IMR-90 (cell line): Measurements from ENCODE around the gene NOL4L. TPM values are rescaled to one million over a fixed set of nuclear protein-coding genes. Genes with fewer than 3 reads are reported as not detected.

Source experiments
- ATAC-seq: fragments of 200-7000 bp; cut with Tn5 transposase; 2 replicates; pipeline ENCODE4 v1.9.1; 2020; ENCODE audit warnings: low read depth, mild to moderate bottlenecking, moderate library complexity
- BruUV-seq: library from RNA; stranded (reverse); fragments of 400-500 nt; replicated peaks from 2 replicates; lab custom pipeline; 2021; lab: Mats Ljungman, UMichigan
- CTCF ChIA-PET: fragments of 300-600 bp; formaldehyde crosslinking; extraction: SDS; loops from one replicate; lab custom pipeline; 2021; ENCODE audit warnings: antibody characterized with exemption; lab: Yijun Ruan, JAX
- POLR2A ChIA-PET: fragments of 300-600 bp; sonication (Branson Sonifier 250); formaldehyde crosslinking; loops from one replicate; lab custom pipeline; 2022; ENCODE audit warnings: antibody characterized with exemption; ENCODE audit not compliant: unreplicated experiment; lab: Charles Lee
- DNase-seq: peaks from one replicate; pipeline ENCODE4 v3.0.0; 2013
- H2AFZ ChIP-seq: replicated peaks from 2 replicates; pipeline ENCODE3; 2013; ENCODE audit warnings: low read length, mild to moderate bottlenecking; ENCODE audit not compliant: poor library complexity
- H2AK5ac ChIP-seq: 2 replicates; pipeline ENCODE4 v1.6.1; 2013; ENCODE audit warnings: low read depth, low read length, inconsistent platforms
- H2AK9ac ChIP-seq: replicated peaks from 2 replicates; pipeline ENCODE3; 2013; ENCODE audit warnings: mild to moderate bottlenecking, low read depth, low read length, moderate library complexity; ENCODE audit not compliant: poor library complexity
- H2BK120ac ChIP-seq: 2 replicates; pipeline ENCODE4 v1.6.1; 2013; ENCODE audit warnings: low read depth, low read length, inconsistent platforms
- H2BK15ac ChIP-seq: 3 replicates; pipeline ENCODE4 v1.6.1; 2013; ENCODE audit warnings: low read depth, low read length, inconsistent platforms
- H2BK20ac ChIP-seq: 2 replicates; pipeline ENCODE4 v1.6.1; 2013; ENCODE audit warnings: low read depth, mild to moderate bottlenecking, inconsistent platforms, low read length, moderate library complexity
- H2BK5ac ChIP-seq: 2 replicates; pipeline ENCODE4 v1.6.1; 2013; ENCODE audit warnings: mild to moderate bottlenecking, low read depth, low read length, inconsistent platforms; ENCODE audit not compliant: poor library complexity, severe bottlenecking
- H3K14ac ChIP-seq: replicated peaks from 2 replicates; pipeline ENCODE4 v1.6.1; 2013; ENCODE audit warnings: low read depth, low read length, inconsistent platforms
- H3K18ac ChIP-seq: 2 replicates; pipeline ENCODE4 v1.6.1; 2013; ENCODE audit warnings: low read depth, low read length, control low read depth
- H3K23ac ChIP-seq: 2 replicates; pipeline ENCODE4 v1.6.1; 2013; ENCODE audit warnings: low read depth, low read length, inconsistent platforms
- H3K27ac ChIP-seq: 2 replicates; pipeline ENCODE4 v1.5.1; 2013; ENCODE audit warnings: mild to moderate bottlenecking, control low read depth, low read length; ENCODE audit not compliant: insufficient read depth
- H3K27me3 ChIP-seq: 2 replicates; pipeline ENCODE4 v1.6.1; 2013; ENCODE audit warnings: low read length; ENCODE audit not compliant: control insufficient read depth, insufficient read depth
- H3K36me3 ChIP-seq: 2 replicates; pipeline ENCODE4 v1.6.1; 2013; ENCODE audit warnings: low read length, mixed read lengths; ENCODE audit not compliant: control insufficient read depth, insufficient read depth
- H3K4ac ChIP-seq: 2 replicates; pipeline ENCODE4 v1.6.1; 2013; ENCODE audit warnings: low read depth, low read length, inconsistent platforms
- H3K4me1 ChIP-seq: 2 replicates; pipeline ENCODE4 v1.6.1; 2013; ENCODE audit warnings: low read length, mixed read lengths; ENCODE audit not compliant: control insufficient read depth, insufficient read depth
- H3K4me2 ChIP-seq: 2 replicates; pipeline ENCODE4 v1.6.1; 2013; ENCODE audit warnings: low read depth, mild to moderate bottlenecking, control low read depth, low read length, moderate library complexity
- H3K4me3 ChIP-seq: 2 replicates; pipeline ENCODE4 v1.5.1; 2013; ENCODE audit warnings: low read depth, mild to moderate bottlenecking, control low read depth, low read length, moderate library complexity; ENCODE audit not compliant: insufficient read depth
- H3K56ac ChIP-seq: 2 replicates; pipeline ENCODE4 v1.6.1; 2013; ENCODE audit warnings: low read length, inconsistent platforms; ENCODE audit not compliant: insufficient read depth; ENCODE audit errors: extremely low read depth
- H3K79me1 ChIP-seq, 2 experiments: 2 replicates each; pipeline ENCODE4 v1.6.1; 2013; ENCODE audit warnings: low read length in 2 of 2, inconsistent platforms in 1 of 2, low read depth in 1 of 2
- H3K9ac ChIP-seq: 2 replicates; pipeline ENCODE4 v1.6.1; 2013; ENCODE audit warnings: low read depth, low read length, control low read depth
- H3K9me1 ChIP-seq: 2 replicates; pipeline ENCODE4 v1.6.1; 2013; ENCODE audit warnings: low read length, inconsistent platforms; ENCODE audit not compliant: insufficient read depth
- H3K9me3 ChIP-seq: 2 replicates; pipeline ENCODE4 v1.6.1; 2013; ENCODE audit warnings: low read length; ENCODE audit not compliant: control insufficient read depth, insufficient read depth
- H4K20me1 ChIP-seq: 2 replicates; pipeline ENCODE4 v1.6.1; 2013; ENCODE audit warnings: low read length, inconsistent platforms; ENCODE audit not compliant: insufficient read depth
- H4K5ac ChIP-seq: 2 replicates; pipeline ENCODE4 v1.6.1; 2013; ENCODE audit warnings: mild to moderate bottlenecking, low read depth, low read length, control low read depth
- H4K8ac ChIP-seq, 2 experiments: 2 replicates each; pipeline ENCODE4 v1.6.1; 2013; ENCODE audit warnings: low read depth in 2 of 2, low read length in 2 of 2, control low read depth in 1 of 2, inconsistent platforms in 1 of 2
- H4K91ac ChIP-seq: 2 replicates; pipeline ENCODE4 v1.6.1; 2013; ENCODE audit warnings: low read depth, low read length, inconsistent platforms; ENCODE audit not compliant: insufficient read depth
- BHLHE40 ChIP-seq: fragments of 150-350 bp; IDR thresholded peaks from 2 replicates; pipeline ENCODE4 v1.6.1; 2016; ENCODE audit warnings: mild to moderate bottlenecking, low read depth, low read length
- CEBPB ChIP-seq: IDR thresholded peaks from 2 replicates; pipeline ENCODE4 v1.6.1; 2012; ENCODE audit warnings: low read depth, low read length, improper control_type of control experiment
- CHD1 ChIP-seq: IDR thresholded peaks from 2 replicates; pipeline ENCODE4 v1.6.1; 2012; ENCODE audit warnings: low read depth, low read length, improper control_type of control experiment
- CTCF ChIP-seq: conservative IDR thresholded peaks from 2 replicates; pipeline ENCODE4 v1.5.1; 2012; ENCODE audit warnings: mild to moderate bottlenecking, low read depth, low read length, improper control_type of control experiment
- ELK1 ChIP-seq: fragments of 150-350 bp; IDR thresholded peaks from 2 replicates; pipeline ENCODE4 v1.6.1; 2016; ENCODE audit warnings: low read depth, mild to moderate bottlenecking, low read length, moderate library complexity, borderline replicate concordance
- FOS ChIP-seq: fragments of 150-350 bp; IDR thresholded peaks from 2 replicates; pipeline ENCODE4 v1.6.1; 2016; ENCODE audit warnings: low read depth, low read length
- MAFK ChIP-seq: IDR thresholded peaks from 2 replicates; pipeline ENCODE4 v1.6.1; 2012; ENCODE audit warnings: low read depth, low read length, improper control_type of control experiment
- MAZ ChIP-seq: IDR thresholded peaks from 2 replicates; pipeline ENCODE4 v1.6.1; 2012; ENCODE audit warnings: low read depth, mild to moderate bottlenecking, low read length, improper control_type of control experiment, moderate library complexity, borderline replicate concordance
- MXI1 ChIP-seq: IDR thresholded peaks from 2 replicates; pipeline ENCODE4 v1.6.1; 2012; ENCODE audit warnings: low read depth, mild to moderate bottlenecking, low read length, moderate library complexity, borderline replicate concordance
- NFE2L2 ChIP-seq: fragments of 150-350 bp; IDR thresholded peaks from 2 replicates; pipeline ENCODE4 v1.6.1; 2016; ENCODE audit warnings: low read depth, mild to moderate bottlenecking, low read length
- POLR2A ChIP-seq: IDR thresholded peaks from 2 replicates; pipeline ENCODE4 v1.6.1; 2012; ENCODE audit warnings: mild to moderate bottlenecking, low read depth, low read length
- RAD21 ChIP-seq: IDR thresholded peaks from 2 replicates; pipeline ENCODE4 v1.6.1; 2012; ENCODE audit warnings: low read length, improper control_type of control experiment
- RCOR1 ChIP-seq: IDR thresholded peaks from 2 replicates; pipeline ENCODE4 v1.6.1; 2012; ENCODE audit warnings: mild to moderate bottlenecking, low read length, improper control_type of control experiment; ENCODE audit not compliant: insufficient replicate concordance
- RFX5 ChIP-seq: IDR thresholded peaks from 2 replicates; pipeline ENCODE4 v1.8.0; 2012; ENCODE audit warnings: low read depth, mild to moderate bottlenecking, low read length, moderate library complexity
- USF2 ChIP-seq: fragments of 150-350 bp; IDR thresholded peaks from 2 replicates; pipeline ENCODE4 v1.6.1; 2017; ENCODE audit warnings: mild to moderate bottlenecking, antibody characterized with exemption, low read length, low read depth
- WGBS, 2 experiments: methylation state at CpG; one replicate each; pipeline versions ENCODE4 v1.1.5 to v1.1.7; 2013; ENCODE audit warnings: missing lambda C conversion rate in 2 of 2; ENCODE audit not compliant: insufficient read length in 1 of 2; ENCODE audit errors: extremely low coverage in 2 of 2; 5-methylcytosine and 5-hydroxymethylcytosine counted together
- dilution Hi-C: fragments of 300-500 bp; cut with HindIII; formaldehyde crosslinking; loops from one replicate; pipeline ENCODE4 v1.14.3; 2018; ENCODE audit warnings: low sequenced_read_pairs; ENCODE audit not compliant: unreplicated experiment
- in situ Hi-C: fragments of 300-500 bp; cut with MboI; formaldehyde crosslinking; loops from 3 replicates; pipeline ENCODE4 v1.14.3; 2019; ENCODE audit warnings: low sequenced_read_pairs, inconsistent platforms, mixed read lengths
- intact Hi-C: fragments of 100-400 bp; cut with micrococcal nuclease; formaldehyde crosslinking; loops from 2 replicates; pipeline ENCODE4 v1.10.0; 2022
- polyA plus RNA-seq, 3 experiments: library from polyadenylated mRNA; depleted of rRNA; stranded (reverse); fragments of >200 nt; gene quantifications; 2 replicates each; pipeline ENCODE4 v1.2.3, GENCODE V29; 2012; ENCODE audit warnings: low replicate concordance in 1 of 3
- total RNA-seq: library from RNA; depleted of rRNA; stranded (reverse); fragments of >200 nt; gene quantifications from 2 replicates; pipeline ENCODE4 v1.2.3, GENCODE V29; 2012

Gene NOL4L
- total and polyA plus RNA-seq, 2 of the 4 experiments (the other 2 are of a cell fraction): 4.7 to 13.3 TPM

- Histone ChIP-seq H3K56ac (no peak overlapping the region), H2BK15ac (no peak overlapping the region), H3K23ac (no peak overlapping the region), H2BK5ac (no peak overlapping the region), H3K18ac (no peak overlapping the region), H3K79me1 (no peaks in the 10 kb centered on the region; a peak in 1 of 4 replicates), H3K9me1 (0 out of 2 replicates have a peak, but pooled peaks cover 3% of the 10 kb centered on the region), H3K14ac (no peak overlapping the region), H3K27ac (no peak overlapping the region), H2AK5ac (no peak overlapping the region), H4K5ac (no peak overlapping the region), H2AFZ (no peak overlapping the region), H4K20me1 (no peaks in the 10 kb centered on the region; the same call in 1 of the 2 replicates), H3K4me3 (peak overlapping the region; percentile 59), H3K4me2 (no peak overlapping the region), H3K27me3 (peaks cover 26% of the 10 kb centered on the region), H3K4me1 (no peaks in the 10 kb centered on the region), H3K9me3 (no peaks in the 10 kb centered on the region), H2BK20ac (no peak overlapping the region), H2BK120ac (no peak overlapping the region), H3K4ac (no peak overlapping the region), H3K36me3 (no peaks in the 10 kb centered on the region), H4K8ac (no peak overlapping the region), H3K9ac (no peak overlapping the region), H2AK9ac (no peak overlapping the region), H4K91ac (no peak overlapping the region)
- CTCF ChIA-PET: no interaction called here
- ATAC-seq: peak; percentile 21
- BruUV-seq: no TSS peak
- in situ Hi-C loops (no loop called here), dilution Hi-C loops (no loop called here), intact Hi-C loops (no loop called here)
- TF ChIP-seq ELK1 (no peak), NFE2L2 (no peak), RCOR1 (no peak), BHLHE40 (no peak), FOS (no peak), RFX5 (no peak), CEBPB (no peak), CTCF (no peak), MXI1 (no peak), RAD21 (no peak), CHD1 (no peak), MAZ (no peak), MAFK (no peak), USF2 (no peak), POLR2A (no peak)
- 0% methylated on average over 1 of the region's 52 CpGs; no CpG with 5 or more reads in 1 of the 2 experiments for WGBS, 2 experiments
- DNase-seq: no peak
- POLR2A ChIA-PET: no interaction called here
Measured at GRCh38 chr20:32583581-32584070, 1.5 kb downstream of the NOL4L start.
